Measurements from ENCODE around the gene SPHK2. TPM values are rescaled to one million over a fixed set of nuclear protein-coding genes. Genes with fewer than 3 reads are reported as not detected.
A peak's percentile ranks its signal among the peaks of the same experiment; 100 is the strongest.

SPHK2 gene
- total and polyA plus RNA-seq, 2 experiments from 2014 or later, result 18.3 to 50.3 TPM

- no peak for TF ChIP-seq EZH2phosphoT487 (IDR thresholded peaks at IDR 0.05; ENCODE audit: unreplicated experiment)
- TF ChIP-seq ZNF331 (CRISPR knock-in tag; IDR thresholded peaks at IDR 0.05; ENCODE audit: low read depth), result no peak
- no peak for TF ChIP-seq JUNB (IDR thresholded peaks at IDR 0.05; ENCODE audit: unreplicated experiment)
- no peak for TF ChIP-seq ZNF114 (CRISPR knock-in tag; IDR thresholded peaks at IDR 0.05)
- TF ChIP-seq NANOG (IDR thresholded peaks at IDR 0.05; ENCODE audit: borderline replicate concordance), result no peak
- TF ChIP-seq, protein P1, sequence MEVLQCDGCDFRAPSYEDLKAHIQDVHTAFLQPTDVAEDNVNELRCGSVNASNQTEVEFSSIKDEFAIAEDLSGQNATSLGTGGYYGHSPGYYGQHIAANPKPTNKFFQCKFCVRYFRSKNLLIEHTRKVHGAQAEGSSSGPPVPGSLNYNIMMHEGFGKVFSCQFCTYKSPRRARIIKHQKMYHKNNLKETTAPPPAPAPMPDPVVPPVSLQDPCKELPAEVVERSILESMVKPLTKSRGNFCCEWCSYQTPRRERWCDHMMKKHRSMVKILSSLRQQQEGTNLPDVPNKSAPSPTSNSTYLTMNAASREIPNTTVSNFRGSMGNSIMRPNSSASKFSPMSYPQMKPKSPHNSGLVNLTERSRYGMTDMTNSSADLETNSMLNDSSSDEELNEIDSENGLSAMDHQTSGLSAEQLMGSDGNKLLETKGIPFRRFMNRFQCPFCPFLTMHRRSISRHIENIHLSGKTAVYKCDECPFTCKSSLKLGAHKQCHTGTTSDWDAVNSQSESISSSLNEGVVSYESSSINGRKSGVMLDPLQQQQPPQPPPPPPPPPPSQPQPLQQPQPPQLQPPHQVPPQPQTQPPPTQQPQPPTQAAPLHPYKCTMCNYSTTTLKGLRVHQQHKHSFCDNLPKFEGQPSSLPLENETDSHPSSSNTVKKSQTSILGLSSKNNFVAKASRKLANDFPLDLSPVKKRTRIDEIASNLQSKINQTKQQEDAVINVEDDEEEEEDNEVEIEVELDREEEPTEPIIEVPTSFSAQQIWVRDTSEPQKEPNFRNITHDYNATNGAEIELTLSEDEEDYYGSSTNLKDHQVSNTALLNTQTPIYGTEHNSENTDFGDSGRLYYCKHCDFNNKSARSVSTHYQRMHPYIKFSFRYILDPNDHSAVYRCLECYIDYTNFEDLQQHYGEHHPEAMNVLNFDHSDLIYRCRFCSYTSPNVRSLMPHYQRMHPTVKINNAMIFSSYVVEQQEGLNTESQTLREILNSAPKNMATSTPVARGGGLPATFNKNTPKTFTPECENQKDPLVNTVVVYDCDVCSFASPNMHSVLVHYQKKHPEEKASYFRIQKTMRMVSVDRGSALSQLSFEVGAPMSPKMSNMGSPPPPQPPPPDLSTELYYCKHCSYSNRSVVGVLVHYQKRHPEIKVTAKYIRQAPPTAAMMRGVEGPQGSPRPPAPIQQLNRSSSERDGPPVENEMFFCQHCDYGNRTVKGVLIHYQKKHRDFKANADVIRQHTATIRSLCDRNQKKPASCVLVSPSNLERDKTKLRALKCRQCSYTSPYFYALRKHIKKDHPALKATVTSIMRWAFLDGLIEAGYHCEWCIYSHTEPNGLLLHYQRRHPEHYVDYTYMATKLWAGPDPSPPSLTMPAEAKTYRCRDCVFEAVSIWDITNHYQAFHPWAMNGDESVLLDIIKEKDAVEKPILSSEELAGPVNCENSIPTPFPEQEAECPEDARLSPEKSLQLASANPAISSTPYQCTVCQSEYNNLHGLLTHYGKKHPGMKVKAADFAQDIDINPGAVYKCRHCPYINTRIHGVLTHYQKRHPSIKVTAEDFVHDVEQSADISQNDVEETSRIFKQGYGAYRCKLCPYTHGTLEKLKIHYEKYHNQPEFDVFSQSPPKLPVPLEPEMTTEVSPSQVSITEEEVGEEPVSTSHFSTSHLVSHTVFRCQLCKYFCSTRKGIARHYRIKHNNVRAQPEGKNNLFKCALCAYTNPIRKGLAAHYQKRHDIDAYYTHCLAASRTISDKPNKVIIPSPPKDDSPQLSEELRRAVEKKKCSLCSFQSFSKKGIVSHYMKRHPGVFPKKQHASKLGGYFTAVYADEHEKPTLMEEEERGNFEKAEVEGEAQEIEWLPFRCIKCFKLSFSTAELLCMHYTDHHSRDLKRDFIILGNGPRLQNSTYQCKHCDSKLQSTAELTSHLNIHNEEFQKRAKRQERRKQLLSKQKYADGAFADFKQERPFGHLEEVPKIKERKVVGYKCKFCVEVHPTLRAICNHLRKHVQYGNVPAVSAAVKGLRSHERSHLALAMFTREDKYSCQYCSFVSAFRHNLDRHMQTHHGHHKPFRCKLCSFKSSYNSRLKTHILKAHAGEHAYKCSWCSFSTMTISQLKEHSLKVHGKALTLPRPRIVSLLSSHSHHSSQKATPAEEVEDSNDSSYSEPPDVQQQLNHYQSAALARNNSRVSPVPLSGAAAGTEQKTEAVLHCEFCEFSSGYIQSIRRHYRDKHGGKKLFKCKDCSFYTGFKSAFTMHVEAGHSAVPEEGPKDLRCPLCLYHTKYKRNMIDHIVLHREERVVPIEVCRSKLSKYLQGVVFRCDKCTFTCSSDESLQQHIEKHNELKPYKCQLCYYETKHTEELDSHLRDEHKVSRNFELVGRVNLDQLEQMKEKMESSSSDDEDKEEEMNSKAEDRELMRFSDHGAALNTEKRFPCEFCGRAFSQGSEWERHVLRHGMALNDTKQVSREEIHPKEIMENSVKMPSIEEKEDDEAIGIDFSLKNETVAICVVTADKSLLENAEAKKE (CRISPR knock-in tag; IDR thresholded peaks at IDR 0.05), result no peak
- TF ChIP-seq CTCF (conservative IDR thresholded peaks at IDR 0.05; ENCODE audit: low read depth in 2 of 2), result no peak
- TF ChIP-seq STAT1 (IDR thresholded peaks at IDR 0.05; ENCODE audit: unreplicated experiment), result no peak
- TF ChIP-seq, protein P2, sequence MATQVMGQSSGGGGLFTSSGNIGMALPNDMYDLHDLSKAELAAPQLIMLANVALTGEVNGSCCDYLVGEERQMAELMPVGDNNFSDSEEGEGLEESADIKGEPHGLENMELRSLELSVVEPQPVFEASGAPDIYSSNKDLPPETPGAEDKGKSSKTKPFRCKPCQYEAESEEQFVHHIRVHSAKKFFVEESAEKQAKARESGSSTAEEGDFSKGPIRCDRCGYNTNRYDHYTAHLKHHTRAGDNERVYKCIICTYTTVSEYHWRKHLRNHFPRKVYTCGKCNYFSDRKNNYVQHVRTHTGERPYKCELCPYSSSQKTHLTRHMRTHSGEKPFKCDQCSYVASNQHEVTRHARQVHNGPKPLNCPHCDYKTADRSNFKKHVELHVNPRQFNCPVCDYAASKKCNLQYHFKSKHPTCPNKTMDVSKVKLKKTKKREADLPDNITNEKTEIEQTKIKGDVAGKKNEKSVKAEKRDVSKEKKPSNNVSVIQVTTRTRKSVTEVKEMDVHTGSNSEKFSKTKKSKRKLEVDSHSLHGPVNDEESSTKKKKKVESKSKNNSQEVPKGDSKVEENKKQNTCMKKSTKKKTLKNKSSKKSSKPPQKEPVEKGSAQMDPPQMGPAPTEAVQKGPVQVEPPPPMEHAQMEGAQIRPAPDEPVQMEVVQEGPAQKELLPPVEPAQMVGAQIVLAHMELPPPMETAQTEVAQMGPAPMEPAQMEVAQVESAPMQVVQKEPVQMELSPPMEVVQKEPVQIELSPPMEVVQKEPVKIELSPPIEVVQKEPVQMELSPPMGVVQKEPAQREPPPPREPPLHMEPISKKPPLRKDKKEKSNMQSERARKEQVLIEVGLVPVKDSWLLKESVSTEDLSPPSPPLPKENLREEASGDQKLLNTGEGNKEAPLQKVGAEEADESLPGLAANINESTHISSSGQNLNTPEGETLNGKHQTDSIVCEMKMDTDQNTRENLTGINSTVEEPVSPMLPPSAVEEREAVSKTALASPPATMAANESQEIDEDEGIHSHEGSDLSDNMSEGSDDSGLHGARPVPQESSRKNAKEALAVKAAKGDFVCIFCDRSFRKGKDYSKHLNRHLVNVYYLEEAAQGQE (IDR thresholded peaks at IDR 0.05; ENCODE audit: unreplicated experiment), result no peak
- no peak for TF ChIP-seq POLR2AphosphoS5 (IDR thresholded peaks at IDR 0.05; ENCODE audit: low read depth)
- no peak for TF ChIP-seq CREB1 (CRISPR knock-in tag; IDR thresholded peaks at IDR 0.05; ENCODE audit: low read depth)
- TF ChIP-seq, protein P3, sequence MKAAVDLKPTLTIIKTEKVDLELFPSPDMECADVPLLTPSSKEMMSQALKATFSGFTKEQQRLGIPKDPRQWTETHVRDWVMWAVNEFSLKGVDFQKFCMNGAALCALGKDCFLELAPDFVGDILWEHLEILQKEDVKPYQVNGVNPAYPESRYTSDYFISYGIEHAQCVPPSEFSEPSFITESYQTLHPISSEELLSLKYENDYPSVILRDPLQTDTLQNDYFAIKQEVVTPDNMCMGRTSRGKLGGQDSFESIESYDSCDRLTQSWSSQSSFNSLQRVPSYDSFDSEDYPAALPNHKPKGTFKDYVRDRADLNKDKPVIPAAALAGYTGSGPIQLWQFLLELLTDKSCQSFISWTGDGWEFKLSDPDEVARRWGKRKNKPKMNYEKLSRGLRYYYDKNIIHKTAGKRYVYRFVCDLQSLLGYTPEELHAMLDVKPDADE (IDR thresholded peaks at IDR 0.05), result no peak
- H4K20me1 ChIP-seq (replicated peaks; ENCODE audit: insufficient read depth), result no peaks in the 10 kb centered on the region
- H3K4me2 ChIP-seq, result peak overlapping the region; percentile 26; the same call in 1 of the 2 replicates
- no peak overlapping the region for H3K27ac ChIP-seq (ENCODE audit: low read depth)
- ATAC-seq, result no peak
- H3K4me1 ChIP-seq (ENCODE audit: insufficient read depth), result peaks cover 12% of the 10 kb centered on the region; the same call in 1 of the 2 replicates
- H3K27me3 Mint-ChIP-seq (ENCODE audit: insufficient read depth, low read depth, poor library complexity), result peaks cover 28% of the 10 kb centered on the region
- H3K36me3 ChIP-seq (ENCODE audit: insufficient read depth), result no peaks in the 10 kb centered on the region
- peak overlapping the region; percentile 92 for H2AFZ ChIP-seq
- no peak overlapping the region for H3K4me3 Mint-ChIP-seq
- DNase-seq (ENCODE audit: low spot score), result no peak
- peak overlapping the region; percentile 88 for H3K27ac Mint-ChIP-seq
- no peaks in the 10 kb centered on the region for H3K9me3 Mint-ChIP-seq
- no peaks in the 10 kb centered on the region for H3K79me2 ChIP-seq (replicated peaks; ENCODE audit: insufficient read depth)
- no peaks in the 10 kb centered on the region for H3K36me3 Mint-ChIP-seq (ENCODE audit: low read depth)
- H3K4me3 ChIP-seq, result no peak overlapping the region
- no peaks in the 10 kb centered on the region for H3K9me2 ChIP-seq (ENCODE audit: insufficient read depth)
- peaks cover 23% of the 10 kb centered on the region for H3K4me1 Mint-ChIP-seq
- 0 out of 2 replicates have a peak, but pooled peaks cover 4% of the 10 kb centered on the region for H3F3A ChIP-seq (replicated peaks; ENCODE audit: low read depth)
- H3K27me3 ChIP-seq (ENCODE audit: insufficient read depth), result no peaks in the 10 kb centered on the region
Observed at GRCh38 chr19:48573163-48573505, 46.2 kb upstream of the SPHK2 start.

All from GM23338 (cell line).